Measurements from ENCODE around the gene PHYHD1. TPM values are rescaled to one million over a fixed set of nuclear protein-coding genes. Genes with fewer than 3 reads are reported as not detected.

PHYHD1 gene
- total RNA-seq, 1 donor from 2014 or later, result 6.0 TPM

DNA sequence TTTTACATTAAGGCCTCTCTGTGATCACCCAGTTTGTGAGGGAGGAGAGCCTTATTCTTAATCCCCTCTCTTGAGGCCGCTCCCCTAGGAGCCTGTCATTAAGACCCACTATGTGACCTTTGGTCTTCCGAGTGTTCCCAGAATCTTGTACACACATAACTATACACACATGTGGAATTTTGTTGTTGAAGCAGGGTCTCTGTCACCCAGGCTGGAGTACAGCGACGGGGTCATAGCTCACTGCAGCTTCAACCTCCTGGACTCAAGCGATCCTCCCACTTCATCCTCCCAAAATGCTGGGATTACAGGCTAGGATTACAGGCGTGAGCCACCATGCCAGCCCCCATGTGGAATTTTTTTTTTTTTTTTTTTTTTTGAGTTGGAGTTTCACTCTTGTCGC, 14.8 kb upstream of the PHYHD1 start:
- DNase-seq (ENCODE audit: extremely low spot score, unreplicated experiment), result no peak
- peaks cover 27% of the 10 kb centered on the region for H3K4me1 Mint-ChIP-seq (ENCODE audit: unreplicated experiment)
- H3K36me3 Mint-ChIP-seq (ENCODE audit: unreplicated experiment), result peaks cover 26% of the 10 kb centered on the region
- no peaks in the 10 kb centered on the region for H3K9me3 Mint-ChIP-seq (ENCODE audit: unreplicated experiment)
- TF ChIP-seq, protein P1, sequence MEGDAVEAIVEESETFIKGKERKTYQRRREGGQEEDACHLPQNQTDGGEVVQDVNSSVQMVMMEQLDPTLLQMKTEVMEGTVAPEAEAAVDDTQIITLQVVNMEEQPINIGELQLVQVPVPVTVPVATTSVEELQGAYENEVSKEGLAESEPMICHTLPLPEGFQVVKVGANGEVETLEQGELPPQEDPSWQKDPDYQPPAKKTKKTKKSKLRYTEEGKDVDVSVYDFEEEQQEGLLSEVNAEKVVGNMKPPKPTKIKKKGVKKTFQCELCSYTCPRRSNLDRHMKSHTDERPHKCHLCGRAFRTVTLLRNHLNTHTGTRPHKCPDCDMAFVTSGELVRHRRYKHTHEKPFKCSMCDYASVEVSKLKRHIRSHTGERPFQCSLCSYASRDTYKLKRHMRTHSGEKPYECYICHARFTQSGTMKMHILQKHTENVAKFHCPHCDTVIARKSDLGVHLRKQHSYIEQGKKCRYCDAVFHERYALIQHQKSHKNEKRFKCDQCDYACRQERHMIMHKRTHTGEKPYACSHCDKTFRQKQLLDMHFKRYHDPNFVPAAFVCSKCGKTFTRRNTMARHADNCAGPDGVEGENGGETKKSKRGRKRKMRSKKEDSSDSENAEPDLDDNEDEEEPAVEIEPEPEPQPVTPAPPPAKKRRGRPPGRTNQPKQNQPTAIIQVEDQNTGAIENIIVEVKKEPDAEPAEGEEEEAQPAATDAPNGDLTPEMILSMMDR (IDR thresholded peaks at IDR 0.05), result no peak
- no peak overlapping the region for H3K4me3 Mint-ChIP-seq (ENCODE audit: unreplicated experiment)
- H3K27me3 Mint-ChIP-seq (ENCODE audit: unreplicated experiment), result no peaks in the 10 kb centered on the region
- H3K27ac Mint-ChIP-seq (ENCODE audit: unreplicated experiment), result no peak overlapping the region

DNA sequence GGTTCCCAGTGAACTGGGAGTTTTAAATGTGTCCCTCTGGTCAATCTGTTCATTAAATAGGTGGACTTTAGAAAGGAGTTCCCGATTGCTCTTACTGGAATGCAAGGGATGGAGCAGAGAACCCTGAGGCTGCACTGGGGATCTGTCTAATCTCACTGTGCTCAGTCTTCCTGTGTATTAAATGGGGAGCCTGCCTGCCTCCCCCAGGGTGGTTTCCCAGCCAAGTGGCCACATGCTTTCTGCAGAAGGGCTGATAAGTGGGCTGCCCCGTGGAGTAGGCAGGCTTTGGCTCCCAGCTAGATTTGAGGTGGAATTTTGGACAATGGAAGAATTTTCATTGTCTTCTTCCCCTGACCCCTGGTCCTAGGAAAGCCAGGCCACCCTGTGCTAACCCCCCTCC, 14.0 kb upstream of the PHYHD1 start:
- Mint-ChIP-seq H3K9me3 (ENCODE audit: unreplicated experiment) (no peaks in the 10 kb centered on the region), H3K27ac (ENCODE audit: unreplicated experiment) (no peak overlapping the region), H3K4me3 (ENCODE audit: unreplicated experiment) (no peak overlapping the region), H3K4me1 (ENCODE audit: unreplicated experiment) (peaks cover 35% of the 10 kb centered on the region), H3K36me3 (ENCODE audit: unreplicated experiment) (peaks cover 26% of the 10 kb centered on the region), H3K27me3 (ENCODE audit: unreplicated experiment) (no peaks in the 10 kb centered on the region)
- TF ChIP-seq, protein P1 (IDR thresholded peaks at IDR 0.05), result no peak
- no peak for DNase-seq (ENCODE audit: extremely low spot score, unreplicated experiment)

DNA sequence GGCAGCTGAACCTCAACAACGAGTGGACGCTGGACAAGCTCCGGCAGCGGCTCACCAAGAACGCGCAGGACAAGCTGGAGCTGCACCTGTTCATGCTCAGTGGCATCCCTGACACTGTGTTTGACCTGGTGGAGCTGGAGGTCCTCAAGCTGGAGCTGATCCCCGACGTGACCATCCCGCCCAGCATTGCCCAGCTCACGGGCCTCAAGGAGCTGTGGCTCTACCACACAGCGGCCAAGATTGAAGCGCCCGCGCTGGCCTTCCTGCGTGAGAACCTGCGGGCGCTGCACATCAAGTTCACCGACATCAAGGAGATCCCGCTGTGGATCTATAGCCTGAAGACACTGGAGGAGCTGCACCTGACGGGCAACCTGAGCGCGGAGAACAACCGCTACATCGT, 12.4 kb upstream of the PHYHD1 start:
- Mint-ChIP-seq H3K27ac (ENCODE audit: unreplicated experiment) (no peak overlapping the region), H3K27me3 (ENCODE audit: unreplicated experiment) (no peaks in the 10 kb centered on the region), H3K4me1 (ENCODE audit: unreplicated experiment) (peaks cover 37% of the 10 kb centered on the region), H3K9me3 (ENCODE audit: unreplicated experiment) (no peaks in the 10 kb centered on the region), H3K4me3 (ENCODE audit: unreplicated experiment) (no peak overlapping the region), H3K36me3 (ENCODE audit: unreplicated experiment) (peaks cover 26% of the 10 kb centered on the region)
- no peak for DNase-seq (ENCODE audit: extremely low spot score, unreplicated experiment)
- TF ChIP-seq, protein P1 (IDR thresholded peaks at IDR 0.05), result no peak

DNA sequence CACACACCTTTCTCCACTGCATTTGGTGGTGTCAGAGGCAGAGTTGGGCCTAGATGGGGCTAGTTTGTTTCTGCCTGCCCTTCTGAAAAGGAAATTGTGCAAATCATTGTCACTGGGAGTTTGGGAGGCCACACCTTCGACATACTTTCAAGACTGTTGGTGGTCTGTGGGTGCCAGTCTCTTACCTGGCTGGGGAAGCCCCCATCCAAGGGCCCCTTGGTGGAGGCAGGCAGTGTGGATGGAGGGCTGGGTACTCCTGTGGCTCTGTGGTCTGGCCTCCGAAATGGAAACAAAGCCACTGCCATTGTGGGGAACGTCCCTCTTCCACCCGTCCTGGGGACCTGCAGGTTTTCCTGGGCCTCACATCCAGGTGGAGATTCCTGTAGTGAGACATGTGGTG, 10.9 kb upstream of the PHYHD1 start:
- DNase-seq (ENCODE audit: extremely low spot score, unreplicated experiment), result no peak
- Mint-ChIP-seq H3K36me3 (ENCODE audit: unreplicated experiment) (peaks cover 26% of the 10 kb centered on the region), H3K27ac (ENCODE audit: unreplicated experiment) (no peak overlapping the region), H3K9me3 (ENCODE audit: unreplicated experiment) (no peaks in the 10 kb centered on the region), H3K4me3 (ENCODE audit: unreplicated experiment) (no peak overlapping the region), H3K4me1 (ENCODE audit: unreplicated experiment) (peaks cover 30% of the 10 kb centered on the region), H3K27me3 (ENCODE audit: unreplicated experiment) (no peaks in the 10 kb centered on the region)
- TF ChIP-seq, protein P1 (IDR thresholded peaks at IDR 0.05), result no peak

DNA sequence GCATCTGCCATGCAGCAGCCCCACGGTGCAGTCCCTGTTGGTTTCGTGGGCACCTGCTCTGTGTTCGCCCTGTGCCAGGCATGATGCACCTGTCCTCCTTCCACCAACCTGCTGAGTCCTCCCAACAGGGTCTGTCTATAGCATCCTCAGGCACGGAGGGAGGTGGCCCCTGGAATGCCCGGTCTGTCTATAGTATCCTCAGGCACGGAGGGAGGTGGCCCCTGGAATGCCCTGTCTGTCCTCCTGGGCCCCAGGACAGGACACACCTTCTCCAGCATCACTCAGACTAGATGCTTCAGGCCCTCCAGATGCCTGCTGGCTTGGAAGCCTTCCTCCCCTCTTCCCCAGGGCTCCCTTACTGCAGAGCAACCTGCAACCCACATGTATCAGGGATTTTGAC, 9.9 kb upstream of the PHYHD1 start:
- Mint-ChIP-seq H3K27ac (ENCODE audit: unreplicated experiment) (peak overlapping the region; percentile 45), H3K4me1 (ENCODE audit: unreplicated experiment) (peaks cover 34% of the 10 kb centered on the region), H3K4me3 (ENCODE audit: unreplicated experiment) (no peak overlapping the region), H3K27me3 (ENCODE audit: unreplicated experiment) (no peaks in the 10 kb centered on the region), H3K36me3 (ENCODE audit: unreplicated experiment) (peaks cover 31% of the 10 kb centered on the region), H3K9me3 (ENCODE audit: unreplicated experiment) (no peaks in the 10 kb centered on the region)
- TF ChIP-seq, protein P1 (IDR thresholded peaks at IDR 0.05), result no peak
- no peak for DNase-seq (ENCODE audit: extremely low spot score, unreplicated experiment)
